Kidney (tissue), 14 donors: Measurements from ENCODE around the gene UST. TPM values are rescaled to one million over a fixed set of nuclear protein-coding genes. Genes with fewer than 3 reads are reported as not detected.
"Not testable (repeated sequence)": the region's sequence is repeated elsewhere in the genome, so short reads cannot be mapped to it uniquely, and the experiment has no call there.

Experiments
- DNase-seq, 5 donors: peaks; one replicate each; pipeline ENCODE4 v3.0.0-alpha.2; 2013 to 2020
- FAIRE-seq: peaks from 2 replicates; lab custom pipeline; 2012; peaks lifted over from hg19 to GRCh38; lab: Jason Lieb, UNC
- H3K27ac ChIP-seq, 2 donors: one replicate each; pipeline ENCODE4 v1.7.0; 2013; ENCODE audit warnings: low read depth in 2 of 2, low read length in 2 of 2, inconsistent platforms in 1 of 2
- H3K27me3 ChIP-seq: one replicate; pipeline ENCODE4 v1.7.1; 2013; ENCODE audit warnings: low read length, inconsistent platforms; ENCODE audit not compliant: control insufficient read depth, insufficient read depth
- H3K36me3 ChIP-seq, 3 donors: one replicate each; pipeline versions ENCODE4 v1.7.0 to v1.7.1; 2013; ENCODE audit warnings: low read length in 3 of 3, control low read depth in 1 of 3, inconsistent platforms in 1 of 3; ENCODE audit not compliant: insufficient read depth in 3 of 3, control insufficient read depth in 2 of 3
- H3K4me1 ChIP-seq, 3 donors: one replicate each; pipeline versions ENCODE4 v1.7.0 to v1.7.1; 2013; ENCODE audit warnings: low read length in 3 of 3, inconsistent platforms in 1 of 3, low read depth in 1 of 3; ENCODE audit not compliant: control insufficient read depth in 2 of 3, insufficient read depth in 2 of 3
- H3K4me3 ChIP-seq, 3 donors: one replicate each; pipeline versions ENCODE4 v1.7.0 to v1.8.1; 2013; ENCODE audit warnings: low read length in 3 of 3, control low read depth in 1 of 3, inconsistent platforms in 1 of 3
- H3K9ac ChIP-seq, 3 donors: one replicate each; pipeline versions ENCODE4 v1.7.0 to v1.7.1; 2013; ENCODE audit warnings: low read length in 3 of 3, control low read depth in 1 of 3, inconsistent platforms in 1 of 3
- H3K9me3 ChIP-seq, 3 donors: one replicate each; pipeline versions ENCODE4 v1.7.0 to v1.7.1; 2013; ENCODE audit warnings: low read length in 3 of 3, control low read depth in 1 of 3, inconsistent platforms in 1 of 3; ENCODE audit not compliant: control insufficient read depth in 2 of 3, insufficient read depth in 1 of 3
- intact Hi-C: fragments of 100-400 bp; cut with DNase I; formaldehyde crosslinking; loops from one replicate; pipeline ENCODE4 v1.11.1; 2022
- polyA plus RNA-seq: library from polyadenylated mRNA; stranded (reverse); fragments of 350-450 nt; fragmentation: Illumina TruSeq; extraction: RNeasy Lipid Tissue Mini Kit (QIAGEN cat#74804); gene quantifications from one replicate; pipeline ENCODE4 v1.2.3, GENCODE V29; 2014; ENCODE audit warnings: low read depth, low replicate concordance; ENCODE audit not compliant: insufficient read depth
- total RNA-seq: library from RNA; stranded (reverse); fragmentation: NEBNext Ultra II Directional; extraction: Animal tissue kit (Norgen Biotek cat#: 25700); gene quantifications from one replicate; pipeline ENCODE4 v1.2.1, GENCODE V29; 2021
- TF ChIP-seq, protein P1 (sequence below): IDR thresholded peaks from 3 replicates; pipeline ENCODE4 v1.5.1; 2012; ENCODE audit warnings: mild to moderate bottlenecking, moderate library complexity, borderline replicate concordance; ENCODE audit not compliant: insufficient read depth; ENCODE audit errors: extremely low read depth
- donor health status: control.
- donor health status: control.
- donor health status: control.
- donor health status: control.
- donor health status: control.
- donor health status: DM: yes; HTN: yes; CAD: no.
- donor health status: Normal renal cell carcinoma (clear cell type).

UST gene
- total and polyA plus RNA-seq, 2 donors from 2014 or later, result 3.2 to 4.2 TPM

DNA sequence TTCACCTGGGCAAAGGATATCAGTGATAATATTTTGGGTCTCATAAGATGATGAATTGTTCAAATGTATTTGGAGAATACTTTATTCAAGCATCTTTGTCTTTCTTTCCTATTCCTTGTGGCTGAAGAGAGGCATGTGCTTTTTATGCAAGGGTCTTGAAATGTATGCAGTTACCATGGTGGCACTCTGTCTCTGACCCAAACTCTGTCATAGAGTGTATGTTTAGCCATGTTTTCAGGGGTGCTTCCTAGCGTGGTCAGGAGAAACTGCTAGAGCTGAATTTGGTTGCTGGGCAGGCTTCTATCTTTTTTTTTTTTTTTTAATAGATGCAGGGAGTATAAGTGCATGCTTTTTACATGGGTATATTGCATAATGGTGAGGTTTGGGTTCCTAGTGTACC lies 15.4 kb downstream of the UST start:
- peaks cover 2 to 5% (median 4%) of the 10 kb centered on the region in 3 donors for H3K4me1 ChIP-seq
- intact Hi-C loops, result no loop called here
- no peak for FAIRE-seq

DNA sequence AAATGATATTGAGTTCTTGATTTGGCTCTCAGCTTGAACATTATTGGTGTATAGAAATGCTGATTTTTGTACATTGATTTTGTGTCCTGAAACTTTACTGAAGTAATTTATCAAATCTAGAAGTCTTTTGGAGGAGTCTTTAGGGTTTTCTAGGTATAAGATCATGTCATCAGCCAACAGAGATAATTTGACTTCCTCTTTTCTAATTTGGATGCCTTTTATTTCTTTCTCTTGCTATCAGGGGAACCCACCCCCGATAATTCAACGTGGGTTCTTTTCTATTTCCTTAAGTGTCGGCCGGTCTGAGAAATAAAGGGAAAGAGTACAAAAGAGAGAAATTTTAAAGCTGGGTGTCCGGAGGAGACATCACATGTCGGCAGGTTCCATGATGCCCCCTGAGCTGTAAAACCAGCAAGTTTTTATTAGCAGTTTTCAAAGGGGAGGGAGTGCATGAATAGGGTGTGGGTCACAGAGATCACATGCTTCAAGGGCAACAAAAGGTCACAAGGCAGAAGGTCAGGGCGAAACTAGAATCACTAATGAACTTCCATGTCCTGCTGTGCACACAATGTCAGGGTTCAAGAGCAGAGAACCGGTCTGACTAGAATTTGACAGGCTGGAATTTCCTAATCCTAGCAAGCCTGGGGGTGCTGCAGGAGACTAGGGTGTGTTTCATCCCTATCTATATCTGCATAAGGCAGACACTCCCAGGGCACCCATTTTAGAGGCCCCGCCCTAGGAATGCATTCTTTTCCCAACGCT lies 17.6 kb downstream of the UST start:
- DNase-seq, H3K4me3 ChIP-seq, FAIRE-seq, H3K9ac ChIP-seq, H3K27ac ChIP-seq, H3K4me1 ChIP-seq, intact Hi-C loops, H3K36me3 ChIP-seq, H3K9me3 ChIP-seq, H3K27me3 ChIP-seq: not testable (repeated sequence)

More for the DNA sequence above, 15.4 kb downstream of the UST start:
- Histone ChIP-seq H3K9me3 (no peaks in the 10 kb centered on the region), H3K4me3 (no peak overlapping the region), H3K36me3 (no peaks in the 10 kb centered on the region), H3K27ac (no peak overlapping the region), H3K27me3 (no peaks in the 10 kb centered on the region), H3K9ac (no peak overlapping the region)
- DNase-seq, result no peak
- TF ChIP-seq, protein P1, sequence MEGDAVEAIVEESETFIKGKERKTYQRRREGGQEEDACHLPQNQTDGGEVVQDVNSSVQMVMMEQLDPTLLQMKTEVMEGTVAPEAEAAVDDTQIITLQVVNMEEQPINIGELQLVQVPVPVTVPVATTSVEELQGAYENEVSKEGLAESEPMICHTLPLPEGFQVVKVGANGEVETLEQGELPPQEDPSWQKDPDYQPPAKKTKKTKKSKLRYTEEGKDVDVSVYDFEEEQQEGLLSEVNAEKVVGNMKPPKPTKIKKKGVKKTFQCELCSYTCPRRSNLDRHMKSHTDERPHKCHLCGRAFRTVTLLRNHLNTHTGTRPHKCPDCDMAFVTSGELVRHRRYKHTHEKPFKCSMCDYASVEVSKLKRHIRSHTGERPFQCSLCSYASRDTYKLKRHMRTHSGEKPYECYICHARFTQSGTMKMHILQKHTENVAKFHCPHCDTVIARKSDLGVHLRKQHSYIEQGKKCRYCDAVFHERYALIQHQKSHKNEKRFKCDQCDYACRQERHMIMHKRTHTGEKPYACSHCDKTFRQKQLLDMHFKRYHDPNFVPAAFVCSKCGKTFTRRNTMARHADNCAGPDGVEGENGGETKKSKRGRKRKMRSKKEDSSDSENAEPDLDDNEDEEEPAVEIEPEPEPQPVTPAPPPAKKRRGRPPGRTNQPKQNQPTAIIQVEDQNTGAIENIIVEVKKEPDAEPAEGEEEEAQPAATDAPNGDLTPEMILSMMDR, result no peak

DNA sequence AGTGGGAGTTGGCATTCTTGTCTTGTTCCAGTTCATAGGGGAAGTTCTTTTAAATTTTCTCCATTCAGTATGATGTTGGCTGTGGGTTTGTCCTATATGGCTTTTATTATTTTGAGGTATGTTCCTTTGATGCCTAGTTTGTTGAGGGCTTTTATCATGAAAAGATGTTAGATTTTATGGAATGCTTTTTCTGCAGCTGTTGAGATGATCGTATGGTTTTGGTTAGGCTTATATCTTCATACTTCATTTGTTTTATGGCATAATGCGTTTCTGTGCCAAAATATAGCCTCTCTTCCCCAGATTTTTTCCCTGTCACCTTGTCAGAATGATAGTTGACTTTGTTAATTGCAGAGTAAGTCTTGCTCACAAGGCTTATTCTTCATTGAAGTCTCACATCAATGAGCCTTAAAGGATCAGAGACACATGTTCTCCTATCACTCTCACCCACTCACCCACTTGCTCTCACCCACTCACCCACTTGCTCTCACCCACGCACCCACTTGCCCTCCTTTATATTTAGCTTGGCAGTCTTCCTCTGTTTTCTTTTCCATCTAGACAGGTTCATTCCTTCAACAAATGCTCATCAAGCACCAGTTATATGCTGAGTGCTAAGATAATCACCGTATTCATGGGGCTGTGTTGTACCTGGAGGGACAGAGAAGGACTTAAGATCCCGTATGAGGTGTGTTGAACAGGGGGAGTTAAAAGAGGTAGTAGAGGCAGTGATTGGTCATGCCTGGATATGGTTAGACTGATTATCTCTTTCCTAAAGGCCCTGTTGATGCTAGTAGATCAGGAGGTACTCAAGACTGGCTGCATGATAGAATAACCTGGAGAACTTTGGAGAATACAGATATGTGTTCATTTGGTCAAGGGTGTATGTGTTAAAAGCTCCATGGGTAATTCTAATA lies 19.3 kb downstream of the UST start:
- DNase-seq (no peak), FAIRE-seq (no peak)
- intact Hi-C loops, result no loop called here

More for the DNA sequence above, 19.3 kb downstream of the UST start:
- Histone ChIP-seq H3K9ac (no peak overlapping the region), H3K27me3 (no peaks in the 10 kb centered on the region), H3K36me3 (no peaks in the 10 kb centered on the region), H3K9me3 (no peaks in the 10 kb centered on the region), H3K27ac (no peak overlapping the region), H3K4me3 (no peak overlapping the region), H3K4me1 (peaks cover 0 to 2% (median 0%) of the 10 kb centered on the region in 3 donors)
- TF ChIP-seq, protein P1, result no peak
